ENCODE measurements around the gene CAB39. TPM values are rescaled to one million over a fixed set of nuclear protein-coding genes. Genes with fewer than 3 reads are reported as not detected.

The CAB39 gene
- total RNA-seq, 1 donor from 2014 or later = 62.9 TPM

DNA sequence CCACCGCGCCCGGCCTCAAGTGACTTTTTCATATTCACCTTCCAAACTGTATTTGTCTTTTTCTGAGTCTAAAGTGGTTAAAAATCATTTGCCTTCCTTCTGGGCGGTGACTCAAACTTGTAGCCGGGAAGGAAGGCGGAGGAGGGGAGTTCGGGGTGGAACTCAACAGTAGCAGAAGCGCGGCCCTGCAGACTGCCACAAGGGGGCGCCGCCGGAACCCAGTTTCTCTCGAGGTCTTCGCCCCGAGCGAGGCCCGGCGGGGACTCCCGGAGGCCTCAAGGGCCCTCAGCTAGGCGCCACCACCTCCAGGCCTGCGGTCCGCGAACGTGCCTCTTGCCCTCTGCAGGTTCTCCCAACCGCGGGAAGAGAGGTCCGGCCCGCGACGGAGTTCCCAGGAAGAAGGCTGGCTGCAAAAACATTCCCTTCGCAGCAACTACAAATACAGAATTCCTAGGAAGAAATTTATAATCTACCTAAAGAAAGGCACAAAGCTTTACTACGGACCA is 135.3 kb downstream of the CAB39 start:
- Histone ChIP-seq H3K27me3 (peaks cover 7% of the 10 kb centered on the region), H3K27ac (no peak overlapping the region), H3K9me3 (no peaks in the 10 kb centered on the region), H3K4me1 (no peaks in the 10 kb centered on the region), H3K36me3 (no peaks in the 10 kb centered on the region), H3K4me3 (peak overlapping the region in 1 of 2 donors; percentile 36)
- DNase-seq (ENCODE audit: low spot score in 2 of 2) = peak; percentile 52 to 93
- TF ChIP-seq CTCF (IDR thresholded peaks at IDR 0.05) = peak; percentile 74 to 95 (median 84)
- intact Hi-C loops (cut with DNase I) = loop anchor here (1.0 to 5.0 kb wide), 2 partner anchors 64 to 139 kb away; no protein-coding TSS in a partner anchor

- intact Hi-C loops (cut with DNase I) = loop anchor here (5.0 kb wide), 1 partner anchor 63 kb away; no protein-coding TSS in a partner anchor
- H3K36me3 ChIP-seq = no peaks in the 10 kb centered on the region
- no peaks in the 10 kb centered on the region for H3K9me3 ChIP-seq
- peak; percentile 47 to 88 (median 74) for TF ChIP-seq CTCF (IDR thresholded peaks at IDR 0.05)
- peaks cover 7% of the 10 kb centered on the region for H3K27me3 ChIP-seq
- DNase-seq (ENCODE audit: low spot score in 2 of 2) = no peak
- H3K4me1 ChIP-seq = no peaks in the 10 kb centered on the region
- no peak overlapping the region for H3K27ac ChIP-seq
- H3K4me3 ChIP-seq = no peak overlapping the region
Observed at GRCh38 chr2:230849633-230850357, 137.2 kb downstream of the CAB39 start.

- Histone ChIP-seq H3K4me3 (no peak overlapping the region), H3K4me1 (no peaks in the 10 kb centered on the region), H3K9me3 (no peaks in the 10 kb centered on the region), H3K27ac (no peak overlapping the region), H3K27me3 (peaks cover 7% of the 10 kb centered on the region), H3K36me3 (no peaks in the 10 kb centered on the region)
- intact Hi-C loops (cut with DNase I) = no loop called here
- no peak for TF ChIP-seq CTCF (IDR thresholded peaks at IDR 0.05)
- no peak for DNase-seq (ENCODE audit: low spot score in 2 of 2)
Observed at GRCh38 chr2:230850358-230850658, 137.7 kb downstream of the CAB39 start.

- Histone ChIP-seq H3K36me3 (no peaks in the 10 kb centered on the region), H3K4me1 (no peaks in the 10 kb centered on the region), H3K4me3 (no peak overlapping the region), H3K27me3 (peaks cover 7% of the 10 kb centered on the region), H3K27ac (no peak overlapping the region), H3K9me3 (no peaks in the 10 kb centered on the region)
- intact Hi-C loops (cut with DNase I) = no loop called here
- no peak for TF ChIP-seq CTCF (IDR thresholded peaks at IDR 0.05)
- DNase-seq (ENCODE audit: low spot score in 2 of 2) = no peak
Observed at GRCh38 chr2:230852113-230852512, 139.5 kb downstream of the CAB39 start.

- intact Hi-C loops (cut with DNase I) = no loop called here
- Histone ChIP-seq H3K27ac (no peak overlapping the region), H3K4me1 (peaks cover 3 to 11% of the 10 kb centered on the region in 2 donors), H3K27me3 (no peaks in the 10 kb centered on the region), H3K4me3 (no peak overlapping the region), H3K36me3 (no peaks in the 10 kb centered on the region), H3K9me3 (no peaks in the 10 kb centered on the region)
- no peak for DNase-seq (ENCODE audit: low spot score in 2 of 2)
- TF ChIP-seq CTCF (IDR thresholded peaks at IDR 0.05) = no peak
Observed at GRCh38 chr2:230861552-230862255, 149.1 kb downstream of the CAB39 start.

All from ascending aorta (tissue), 2 donors.